Astrocyte of the spinal cord (primary cell): ENCODE results near the gene CCKAR.
A peak's percentile ranks its signal among the peaks of the same experiment; 100 is the strongest.

ENCODE experiments used
- DNase-seq: peaks from one replicate; pipeline ENCODE4 v3.0.0; 2011; ENCODE audit warnings: low read depth, low spot score
- H3K4me3 ChIP-seq: 2 replicates; pipeline ENCODE4 v1.5.1; 2011; ENCODE audit warnings: low read depth, mild to moderate bottlenecking, low read length, moderate library complexity
- CTCF ChIP-seq: IDR thresholded peaks from 2 replicates; pipeline ENCODE4 v1.5.1; 2012; ENCODE audit warnings: low read depth, mild to moderate bottlenecking, low read length, inconsistent platforms
- in situ Hi-C: cut with HindIII; loops from 2 replicates; pipeline ENCODE4 v1.10.0; 2017; ENCODE audit warnings: low sequenced_read_pairs

The CCKAR gene

GRCh38 chr4:26525136-26525770 lies 35.0 kb upstream of the CCKAR start:
- no peak for TF ChIP-seq CTCF
- in situ Hi-C loops: no loop called here
- no peak overlapping the region for H3K4me3 ChIP-seq
- peak; percentile 71 for DNase-seq

- in situ Hi-C loops: no loop called here
- no peak overlapping the region for H3K4me3 ChIP-seq
- DNase-seq: no peak
- no peak for TF ChIP-seq CTCF
Measured at GRCh38 chr4:26524011-26524410, 33.7 kb upstream of the CCKAR start.

GRCh38 chr4:26522478-26522877 lies 32.2 kb upstream of the CCKAR start:
- no peak overlapping the region for H3K4me3 ChIP-seq
- DNase-seq: peak; percentile 58
- no peak for TF ChIP-seq CTCF
- in situ Hi-C loops: no loop called here

DNA sequence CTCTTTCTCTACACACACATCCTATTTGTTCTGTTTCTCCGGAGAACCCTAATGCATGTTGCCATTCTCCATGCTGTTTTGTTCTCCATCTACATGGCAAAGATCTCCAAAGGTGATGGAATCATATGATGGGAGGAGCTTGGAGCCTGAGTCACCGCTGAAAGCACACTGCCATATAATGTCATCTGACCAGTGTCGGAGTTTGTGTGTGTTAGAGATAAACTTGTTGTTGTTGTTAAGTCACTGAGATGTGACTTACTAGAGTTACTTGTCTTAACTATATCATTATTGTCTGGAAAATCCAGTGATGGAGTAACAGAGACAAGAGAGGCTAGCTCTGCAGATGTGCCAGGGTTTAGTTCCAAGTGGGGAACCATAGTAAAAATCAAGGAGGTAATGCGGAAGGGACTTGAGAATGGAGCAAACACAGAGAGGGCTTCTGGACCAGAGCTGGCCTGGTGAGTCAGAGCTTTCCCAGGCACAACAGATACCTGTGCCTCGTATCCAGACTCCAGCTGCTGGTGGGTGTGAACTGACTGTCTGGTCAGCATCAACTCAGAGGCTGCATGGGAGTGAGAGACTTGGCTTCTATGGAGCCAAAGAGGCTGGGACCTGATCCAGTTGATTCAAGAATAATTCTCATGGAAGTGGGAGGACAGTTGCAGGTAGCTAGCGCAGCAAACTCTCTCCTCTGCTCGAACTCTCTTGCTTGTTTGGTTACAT lies 30.6 kb upstream of the CCKAR start:
- DNase-seq: no peak
- no peak overlapping the region for H3K4me3 ChIP-seq
- no peak for TF ChIP-seq CTCF
- in situ Hi-C loops: no loop called here

DNA sequence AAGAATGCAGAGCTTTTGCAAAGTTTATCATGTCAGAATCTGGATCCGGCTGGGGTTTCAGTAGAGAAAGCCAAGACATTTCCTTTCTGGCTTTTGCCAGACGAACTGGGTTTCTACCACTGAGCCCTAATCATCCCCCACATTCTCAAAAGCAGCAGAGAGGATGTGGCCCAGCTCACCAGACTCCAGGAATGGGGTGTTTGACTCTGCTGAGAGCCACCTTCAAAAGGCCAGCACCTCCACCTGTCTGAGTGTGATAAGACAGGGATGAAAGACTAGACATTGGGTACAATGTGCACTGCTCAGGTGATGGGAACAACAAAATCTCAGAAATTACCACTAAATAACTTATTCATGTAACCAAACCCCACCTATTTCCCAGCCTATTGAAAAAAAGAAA lies 25.7 kb upstream of the CCKAR start:
- DNase-seq: no peak
- no peak for TF ChIP-seq CTCF
- H3K4me3 ChIP-seq: no peak overlapping the region
- in situ Hi-C loops: no loop called here

DNA sequence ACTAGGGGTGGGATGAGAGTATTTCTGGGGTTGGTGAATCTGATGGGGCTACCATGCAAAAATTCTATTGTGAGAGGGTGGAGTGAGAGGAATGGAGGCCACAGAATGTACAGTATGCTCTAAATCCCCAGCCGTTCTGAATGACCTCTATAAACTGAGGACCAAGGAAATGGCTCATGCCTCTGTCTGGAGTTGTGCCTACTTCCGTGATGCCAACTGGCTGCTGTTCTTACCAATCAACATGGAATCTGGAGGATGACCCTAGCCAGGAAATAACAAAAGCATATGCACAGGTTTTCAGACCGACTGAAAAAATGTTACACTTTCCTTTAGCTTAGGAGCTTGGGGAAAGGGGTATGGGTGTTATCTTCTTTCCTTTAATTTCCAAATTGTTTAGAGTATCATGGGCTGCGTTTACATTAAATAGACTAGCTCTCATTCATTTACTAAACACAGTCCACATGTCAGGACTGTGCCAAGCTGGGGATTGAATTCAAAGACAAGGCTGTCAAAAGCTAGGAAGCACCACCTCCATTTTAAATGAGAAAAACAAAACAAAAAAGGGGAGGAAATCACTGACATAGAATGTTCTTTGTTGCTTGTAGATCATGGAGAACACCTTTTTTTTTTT lies 20.2 kb upstream of the CCKAR start:
- in situ Hi-C loops: no loop called here
- H3K4me3 ChIP-seq: no peak overlapping the region
- no peak for TF ChIP-seq CTCF
- DNase-seq: no peak
